IMR-90 (cell line): ENCODE data around the gene ERC2. TPM values are rescaled to one million over a fixed set of nuclear protein-coding genes. Genes with fewer than 3 reads are reported as not detected.

Source experiments
- ATAC-seq: fragments of 200-7000 bp; cut with Tn5 transposase; 2 replicates; pipeline ENCODE4 v1.9.1; 2020; ENCODE audit warnings: low read depth, mild to moderate bottlenecking, moderate library complexity
- BruUV-seq: library from RNA; stranded (reverse); fragments of 400-500 nt; replicated peaks from 2 replicates; lab custom pipeline; 2021; lab: Mats Ljungman, UMichigan
- CTCF ChIA-PET: fragments of 300-600 bp; formaldehyde crosslinking; extraction: SDS; loops from one replicate; lab custom pipeline; 2021; ENCODE audit warnings: antibody characterized with exemption; lab: Yijun Ruan, JAX
- POLR2A ChIA-PET: fragments of 300-600 bp; sonication (Branson Sonifier 250); formaldehyde crosslinking; loops from one replicate; lab custom pipeline; 2022; ENCODE audit warnings: antibody characterized with exemption; ENCODE audit not compliant: unreplicated experiment; lab: Charles Lee
- DNase-seq: peaks from one replicate; pipeline ENCODE4 v3.0.0; 2013
- H2AFZ ChIP-seq: replicated peaks from 2 replicates; pipeline ENCODE3; 2013; ENCODE audit warnings: low read length, mild to moderate bottlenecking; ENCODE audit not compliant: poor library complexity
- H2AK5ac ChIP-seq: 2 replicates; pipeline ENCODE4 v1.6.1; 2013; ENCODE audit warnings: low read depth, low read length, inconsistent platforms
- H2AK9ac ChIP-seq: replicated peaks from 2 replicates; pipeline ENCODE3; 2013; ENCODE audit warnings: mild to moderate bottlenecking, low read depth, low read length, moderate library complexity; ENCODE audit not compliant: poor library complexity
- H2BK120ac ChIP-seq: 2 replicates; pipeline ENCODE4 v1.6.1; 2013; ENCODE audit warnings: low read depth, low read length, inconsistent platforms
- H2BK15ac ChIP-seq: 3 replicates; pipeline ENCODE4 v1.6.1; 2013; ENCODE audit warnings: low read depth, low read length, inconsistent platforms
- H2BK20ac ChIP-seq: 2 replicates; pipeline ENCODE4 v1.6.1; 2013; ENCODE audit warnings: low read depth, mild to moderate bottlenecking, inconsistent platforms, low read length, moderate library complexity
- H2BK5ac ChIP-seq: 2 replicates; pipeline ENCODE4 v1.6.1; 2013; ENCODE audit warnings: mild to moderate bottlenecking, low read depth, low read length, inconsistent platforms; ENCODE audit not compliant: poor library complexity, severe bottlenecking
- H3K14ac ChIP-seq: replicated peaks from 2 replicates; pipeline ENCODE4 v1.6.1; 2013; ENCODE audit warnings: low read depth, low read length, inconsistent platforms
- H3K18ac ChIP-seq: 2 replicates; pipeline ENCODE4 v1.6.1; 2013; ENCODE audit warnings: low read depth, low read length, control low read depth
- H3K23ac ChIP-seq: 2 replicates; pipeline ENCODE4 v1.6.1; 2013; ENCODE audit warnings: low read depth, low read length, inconsistent platforms
- H3K27ac ChIP-seq: 2 replicates; pipeline ENCODE4 v1.5.1; 2013; ENCODE audit warnings: mild to moderate bottlenecking, control low read depth, low read length; ENCODE audit not compliant: insufficient read depth
- H3K27me3 ChIP-seq: 2 replicates; pipeline ENCODE4 v1.6.1; 2013; ENCODE audit warnings: low read length; ENCODE audit not compliant: control insufficient read depth, insufficient read depth
- H3K36me3 ChIP-seq: 2 replicates; pipeline ENCODE4 v1.6.1; 2013; ENCODE audit warnings: low read length, mixed read lengths; ENCODE audit not compliant: control insufficient read depth, insufficient read depth
- H3K4ac ChIP-seq: 2 replicates; pipeline ENCODE4 v1.6.1; 2013; ENCODE audit warnings: low read depth, low read length, inconsistent platforms
- H3K4me1 ChIP-seq: 2 replicates; pipeline ENCODE4 v1.6.1; 2013; ENCODE audit warnings: low read length, mixed read lengths; ENCODE audit not compliant: control insufficient read depth, insufficient read depth
- H3K4me2 ChIP-seq: 2 replicates; pipeline ENCODE4 v1.6.1; 2013; ENCODE audit warnings: low read depth, mild to moderate bottlenecking, control low read depth, low read length, moderate library complexity
- H3K4me3 ChIP-seq: 2 replicates; pipeline ENCODE4 v1.5.1; 2013; ENCODE audit warnings: low read depth, mild to moderate bottlenecking, control low read depth, low read length, moderate library complexity; ENCODE audit not compliant: insufficient read depth
- H3K56ac ChIP-seq: 2 replicates; pipeline ENCODE4 v1.6.1; 2013; ENCODE audit warnings: low read length, inconsistent platforms; ENCODE audit not compliant: insufficient read depth; ENCODE audit errors: extremely low read depth
- H3K79me1 ChIP-seq, 2 experiments: 2 replicates each; pipeline ENCODE4 v1.6.1; 2013; ENCODE audit warnings: low read length in 2 of 2, inconsistent platforms in 1 of 2, low read depth in 1 of 2
- H3K9ac ChIP-seq: 2 replicates; pipeline ENCODE4 v1.6.1; 2013; ENCODE audit warnings: low read depth, low read length, control low read depth
- H3K9me1 ChIP-seq: 2 replicates; pipeline ENCODE4 v1.6.1; 2013; ENCODE audit warnings: low read length, inconsistent platforms; ENCODE audit not compliant: insufficient read depth
- H3K9me3 ChIP-seq: 2 replicates; pipeline ENCODE4 v1.6.1; 2013; ENCODE audit warnings: low read length; ENCODE audit not compliant: control insufficient read depth, insufficient read depth
- H4K20me1 ChIP-seq: 2 replicates; pipeline ENCODE4 v1.6.1; 2013; ENCODE audit warnings: low read length, inconsistent platforms; ENCODE audit not compliant: insufficient read depth
- H4K5ac ChIP-seq: 2 replicates; pipeline ENCODE4 v1.6.1; 2013; ENCODE audit warnings: mild to moderate bottlenecking, low read depth, low read length, control low read depth
- H4K8ac ChIP-seq, 2 experiments: 2 replicates each; pipeline ENCODE4 v1.6.1; 2013; ENCODE audit warnings: low read depth in 2 of 2, low read length in 2 of 2, control low read depth in 1 of 2, inconsistent platforms in 1 of 2
- H4K91ac ChIP-seq: 2 replicates; pipeline ENCODE4 v1.6.1; 2013; ENCODE audit warnings: low read depth, low read length, inconsistent platforms; ENCODE audit not compliant: insufficient read depth
- BHLHE40 ChIP-seq: fragments of 150-350 bp; IDR thresholded peaks from 2 replicates; pipeline ENCODE4 v1.6.1; 2016; ENCODE audit warnings: mild to moderate bottlenecking, low read depth, low read length
- CEBPB ChIP-seq: IDR thresholded peaks from 2 replicates; pipeline ENCODE4 v1.6.1; 2012; ENCODE audit warnings: low read depth, low read length, improper control_type of control experiment
- ELK1 ChIP-seq: fragments of 150-350 bp; IDR thresholded peaks from 2 replicates; pipeline ENCODE4 v1.6.1; 2016; ENCODE audit warnings: low read depth, mild to moderate bottlenecking, low read length, moderate library complexity, borderline replicate concordance
- MXI1 ChIP-seq: IDR thresholded peaks from 2 replicates; pipeline ENCODE4 v1.6.1; 2012; ENCODE audit warnings: low read depth, mild to moderate bottlenecking, low read length, moderate library complexity, borderline replicate concordance
- RFX5 ChIP-seq: IDR thresholded peaks from 2 replicates; pipeline ENCODE4 v1.8.0; 2012; ENCODE audit warnings: low read depth, mild to moderate bottlenecking, low read length, moderate library complexity
- SMC3 ChIP-seq: fragments of 150-350 bp; IDR thresholded peaks from 2 replicates; pipeline ENCODE4 v1.6.1; 2016; ENCODE audit warnings: low read depth, mild to moderate bottlenecking, antibody characterized with exemption, low read length, moderate library complexity
- USF2 ChIP-seq: fragments of 150-350 bp; IDR thresholded peaks from 2 replicates; pipeline ENCODE4 v1.6.1; 2017; ENCODE audit warnings: mild to moderate bottlenecking, antibody characterized with exemption, low read length, low read depth
- WGBS, 2 experiments: methylation state at CpG; one replicate each; pipeline versions ENCODE4 v1.1.5 to v1.1.7; 2013; ENCODE audit warnings: missing lambda C conversion rate in 2 of 2; ENCODE audit not compliant: insufficient read length in 1 of 2; ENCODE audit errors: extremely low coverage in 2 of 2; 5-methylcytosine and 5-hydroxymethylcytosine counted together
- dilution Hi-C: fragments of 300-500 bp; cut with HindIII; formaldehyde crosslinking; loops from one replicate; pipeline ENCODE4 v1.14.3; 2018; ENCODE audit warnings: low sequenced_read_pairs; ENCODE audit not compliant: unreplicated experiment
- in situ Hi-C: fragments of 300-500 bp; cut with MboI; formaldehyde crosslinking; loops from 3 replicates; pipeline ENCODE4 v1.14.3; 2019; ENCODE audit warnings: low sequenced_read_pairs, inconsistent platforms, mixed read lengths
- intact Hi-C: fragments of 100-400 bp; cut with micrococcal nuclease; formaldehyde crosslinking; loops from 2 replicates; pipeline ENCODE4 v1.10.0; 2022
- polyA plus RNA-seq, 3 experiments: library from polyadenylated mRNA; depleted of rRNA; stranded (reverse); fragments of >200 nt; gene quantifications; 2 replicates each; pipeline ENCODE4 v1.2.3, GENCODE V29; 2012; ENCODE audit warnings: low replicate concordance in 1 of 3
- total RNA-seq: library from RNA; depleted of rRNA; stranded (reverse); fragments of >200 nt; gene quantifications from 2 replicates; pipeline ENCODE4 v1.2.3, GENCODE V29; 2012

ERC2 gene
- total and polyA plus RNA-seq, 2 of the 4 experiments (the other 2 are of a cell fraction), result 0.17 to 0.18 TPM

- ChIA-PET POLR2A (no interaction called here), CTCF (no interaction called here)
- no peaks in the 10 kb centered on the region for H3K9me1 ChIP-seq
- no peak overlapping the region for H2BK20ac ChIP-seq
- no peak overlapping the region for H3K27ac ChIP-seq
- no peak overlapping the region for H2AK9ac ChIP-seq
- intact Hi-C loops, result no loop called here
- in situ Hi-C loops, result no loop called here
- dilution Hi-C loops, result no loop called here
- no TSS peak for BruUV-seq
- H3K4me1 ChIP-seq, result no peaks in the 10 kb centered on the region
- no peak overlapping the region for H3K4me3 ChIP-seq
- no peak overlapping the region for H3K18ac ChIP-seq
- no peak overlapping the region for H2BK120ac ChIP-seq
- peaks cover 3% of the 10 kb centered on the region for H3K27me3 ChIP-seq
- no peak overlapping the region for H2BK15ac ChIP-seq
- no peak overlapping the region for H2AK5ac ChIP-seq
- H3K9ac ChIP-seq, result no peak overlapping the region
- no peak overlapping the region for H4K8ac ChIP-seq
- TF ChIP-seq MXI1, result no peak
- TF ChIP-seq RFX5, result no peak
- no peak for TF ChIP-seq BHLHE40
- TF ChIP-seq CEBPB, result no peak
- TF ChIP-seq USF2, result no peak
- no peak for TF ChIP-seq ELK1
- no peak for TF ChIP-seq SMC3
- DNase-seq (no peak), ATAC-seq (no peak)
- H3K14ac ChIP-seq, result no peak overlapping the region
- no peak overlapping the region for H3K4ac ChIP-seq
- no peak overlapping the region for H4K5ac ChIP-seq
- no peaks in the 10 kb centered on the region for H3K36me3 ChIP-seq
- H3K79me1 ChIP-seq, result no peaks in the 10 kb centered on the region
- no peak overlapping the region for H3K23ac ChIP-seq
- no peak overlapping the region for H3K4me2 ChIP-seq
- H4K91ac ChIP-seq, result no peak overlapping the region
- H4K20me1 ChIP-seq, result no peaks in the 10 kb centered on the region
- H2BK5ac ChIP-seq, result no peak overlapping the region
- no peak overlapping the region for H3K56ac ChIP-seq
- H3K9me3 ChIP-seq, result no peaks in the 10 kb centered on the region
- no CpG with 5 or more reads among the region's 3 CpGs for WGBS, 2 experiments
- no peak overlapping the region for H2AFZ ChIP-seq
Measured at GRCh38 chr3:55909373-55909772, 558.9 kb downstream of the ERC2 start.
